ENCODE measurements around the gene PDE4D.
"Not testable (repeated sequence)": the region's sequence is repeated elsewhere in the genome, so short reads cannot be mapped to it uniquely, and the experiment has no call there.

Gene PDE4D

GRCh38 chr5:58999804-59000203, 893.7 kb downstream of the PDE4D start:
- no peak for DNase-seq (ENCODE audit: extremely low read depth, insufficient read length)

GRCh38 chr5:58998544-58998943, 895.0 kb downstream of the PDE4D start:
- DNase-seq (ENCODE audit: extremely low read depth, insufficient read length), result no peak
- TF ChIP-seq CTCF (IDR thresholded peaks at IDR 0.05; ENCODE audit: insufficient read depth, low read length, poor library complexity, severe bottlenecking), result no peak
- no peaks in the 10 kb centered on the region; the same call in 1 of the 2 replicates for H3K27me3 ChIP-seq (replicated peaks; ENCODE audit: control insufficient read depth, insufficient read depth, low read length)
- no peak overlapping the region for H3K4me3 ChIP-seq (replicated peaks; ENCODE audit: low read depth, low read length)
- H3K36me3 ChIP-seq (ENCODE audit: control insufficient read depth, insufficient read depth, low read length), result no peaks in the 10 kb centered on the region

More at GRCh38 chr5:58999804-59000203, 893.7 kb downstream of the PDE4D start:
- H3K4me3 ChIP-seq (replicated peaks; ENCODE audit: low read depth, low read length), result no peak overlapping the region
- no peaks in the 10 kb centered on the region; the same call in 1 of the 2 replicates for H3K27me3 ChIP-seq (replicated peaks; ENCODE audit: control insufficient read depth, insufficient read depth, low read length)
- no peaks in the 10 kb centered on the region for H3K36me3 ChIP-seq (ENCODE audit: control insufficient read depth, insufficient read depth, low read length)
- TF ChIP-seq CTCF (IDR thresholded peaks at IDR 0.05; ENCODE audit: insufficient read depth, low read length, poor library complexity, severe bottlenecking), result no peak

- not testable (repeated sequence) for DNase-seq (ENCODE audit: extremely low read depth, insufficient read length); H3K4me3 ChIP-seq (replicated peaks; ENCODE audit: low read depth, low read length); H3K27me3 ChIP-seq (replicated peaks; ENCODE audit: control insufficient read depth, insufficient read depth, low read length); H3K36me3 ChIP-seq (ENCODE audit: control insufficient read depth, insufficient read depth, low read length)
Observed at GRCh38 chr5:58995779-58996178, 897.7 kb downstream of the PDE4D start.

- no peaks in the 10 kb centered on the region for H3K36me3 ChIP-seq (ENCODE audit: control insufficient read depth, insufficient read depth, low read length)
- TF ChIP-seq CTCF (IDR thresholded peaks at IDR 0.05; ENCODE audit: insufficient read depth, low read length, poor library complexity, severe bottlenecking), result no peak
- DNase-seq (ENCODE audit: extremely low read depth, insufficient read length), result no peak
- no peaks in the 10 kb centered on the region for H3K27me3 ChIP-seq (replicated peaks; ENCODE audit: control insufficient read depth, insufficient read depth, low read length)
- H3K4me3 ChIP-seq (replicated peaks; ENCODE audit: low read depth, low read length), result no peak overlapping the region
Observed at GRCh38 chr5:58993461-58993860, 900.1 kb downstream of the PDE4D start.

GRCh38 chr5:58988938-58989337, 904.6 kb downstream of the PDE4D start:
- TF ChIP-seq CTCF (IDR thresholded peaks at IDR 0.05; ENCODE audit: insufficient read depth, low read length, poor library complexity, severe bottlenecking), result no peak
- no peaks in the 10 kb centered on the region for H3K27me3 ChIP-seq (replicated peaks; ENCODE audit: control insufficient read depth, insufficient read depth, low read length)
- no peak overlapping the region for H3K4me3 ChIP-seq (replicated peaks; ENCODE audit: low read depth, low read length)
- no peaks in the 10 kb centered on the region for H3K36me3 ChIP-seq (ENCODE audit: control insufficient read depth, insufficient read depth, low read length)
- DNase-seq (ENCODE audit: extremely low read depth, insufficient read length), result no peak

- TF ChIP-seq CTCF (IDR thresholded peaks at IDR 0.05; ENCODE audit: insufficient read depth, low read length, poor library complexity, severe bottlenecking), result no peak
- Histone ChIP-seq H3K4me3 (replicated peaks; ENCODE audit: low read depth, low read length) (no peak overlapping the region), H3K27me3 (replicated peaks; ENCODE audit: control insufficient read depth, insufficient read depth, low read length) (no peaks in the 10 kb centered on the region; the same call in 1 of the 2 replicates), H3K36me3 (ENCODE audit: control insufficient read depth, insufficient read depth, low read length) (no peaks in the 10 kb centered on the region)
- DNase-seq (ENCODE audit: extremely low read depth, insufficient read length), result no peak
Observed at GRCh38 chr5:58987193-58987592, 906.3 kb downstream of the PDE4D start.
